ENCODE results near the gene VAV2.
"Not testable (repeated sequence)": the region's sequence is repeated elsewhere in the genome, so short reads cannot be mapped to it uniquely, and the experiment has no call there.

VAV2 gene

DNA sequence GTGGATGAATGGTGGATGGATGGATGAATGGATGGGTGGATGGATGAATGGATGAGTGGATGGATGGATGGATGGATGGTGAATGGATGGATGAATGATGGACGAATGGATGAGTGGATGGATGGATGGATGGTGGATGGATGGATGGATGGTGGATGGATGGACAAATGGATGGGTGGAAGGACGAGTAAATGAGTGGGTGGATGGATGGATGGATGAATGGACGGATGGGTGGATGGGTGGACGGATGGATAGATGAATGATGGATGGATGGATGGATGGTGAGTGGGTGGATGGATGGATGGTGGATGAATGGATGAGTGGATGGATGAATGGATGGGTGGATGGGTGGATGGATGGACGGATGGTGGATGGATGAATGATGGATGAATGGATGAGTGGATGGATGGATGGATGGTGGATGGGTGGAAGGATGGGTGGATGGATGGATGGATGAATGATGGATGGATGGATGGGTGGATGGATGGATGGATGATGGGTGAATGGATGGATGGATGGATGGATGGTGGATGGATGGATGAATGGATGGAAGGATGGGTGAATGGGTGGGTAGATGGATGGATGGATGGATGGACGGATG lies 58.6 kb downstream of the VAV2 start:
- DNase-seq, result no peak

DNA sequence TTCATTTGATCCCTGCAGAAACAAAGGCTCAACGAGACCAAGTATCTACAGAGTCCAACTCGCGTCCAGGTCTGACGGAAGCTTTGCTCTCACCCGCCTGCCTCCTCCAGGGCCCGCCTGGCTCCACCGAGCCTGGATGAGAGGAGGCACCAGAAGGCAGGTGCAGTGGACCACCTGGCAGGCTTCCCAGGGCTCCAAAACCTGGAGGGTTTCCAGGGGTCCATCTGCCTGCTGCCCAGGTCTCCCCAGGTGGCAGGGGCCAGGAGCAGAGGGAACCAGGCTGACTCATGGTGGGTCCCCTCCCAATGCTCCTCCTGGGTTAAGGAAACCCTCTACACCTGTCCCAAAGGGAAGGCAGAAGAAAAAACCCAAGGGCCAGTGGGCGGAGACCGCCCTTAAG lies 59.5 kb downstream of the VAV2 start:
- DNase-seq, result no peak

DNA sequence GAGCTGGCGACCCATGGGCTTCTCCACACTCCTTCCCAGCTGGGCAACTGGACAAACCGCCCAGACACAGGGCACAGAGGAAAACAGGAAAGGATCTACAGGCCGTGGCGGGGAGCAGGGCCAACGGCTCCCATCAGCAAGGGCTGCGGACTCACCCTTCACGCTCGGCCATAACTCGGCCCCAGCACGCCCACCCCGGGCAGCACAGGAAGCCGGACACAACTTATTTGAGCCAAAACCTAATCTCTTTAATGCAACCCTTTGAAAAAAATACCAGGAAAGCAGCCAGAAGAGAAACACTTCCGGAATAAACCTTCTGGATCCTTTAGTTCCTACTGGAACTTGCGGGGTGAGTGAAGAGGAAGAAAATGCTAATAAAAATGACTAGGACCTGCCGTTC lies 59.9 kb downstream of the VAV2 start:
- no peak for DNase-seq

DNA sequence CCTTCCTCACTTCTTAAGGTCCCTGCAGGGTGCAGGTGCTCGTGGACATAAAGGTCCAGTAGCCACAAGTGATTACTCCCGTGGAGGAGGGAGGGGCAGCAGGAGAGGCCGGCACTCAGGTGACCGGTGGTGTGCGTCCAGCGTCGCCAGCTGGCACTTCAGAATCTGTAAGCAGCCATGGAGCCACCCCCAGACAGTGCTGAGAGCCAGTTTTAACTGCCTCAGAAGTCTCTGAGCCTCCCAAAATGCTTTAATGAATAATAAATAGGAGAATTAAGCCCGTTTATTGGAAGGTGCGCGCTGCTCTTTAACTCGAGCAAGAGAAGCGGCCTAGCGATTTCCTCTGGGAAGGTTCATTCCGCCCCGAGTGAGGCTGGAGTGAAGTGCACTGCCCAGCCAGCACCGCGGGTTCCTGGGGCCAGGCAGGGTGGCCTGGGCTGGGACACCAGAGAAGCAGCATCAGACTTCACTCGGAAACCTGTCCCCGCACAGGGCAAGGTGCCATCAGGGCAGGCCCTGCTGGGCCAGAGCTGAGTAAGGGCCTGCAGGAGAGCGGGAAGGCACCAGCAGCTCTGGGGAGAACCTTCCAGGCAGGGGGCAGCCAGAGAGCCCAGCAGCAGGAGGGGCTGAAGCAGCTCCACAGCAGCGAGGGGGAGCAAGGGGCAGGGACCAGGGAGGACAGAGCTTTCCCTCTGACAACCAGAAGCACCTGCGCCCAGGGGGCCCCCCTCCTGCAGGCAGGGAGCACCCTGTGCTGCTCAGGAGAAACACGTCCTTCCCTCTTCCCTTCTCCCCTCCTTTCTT lies 61.2 kb downstream of the VAV2 start:
- no peak for DNase-seq

DNA sequence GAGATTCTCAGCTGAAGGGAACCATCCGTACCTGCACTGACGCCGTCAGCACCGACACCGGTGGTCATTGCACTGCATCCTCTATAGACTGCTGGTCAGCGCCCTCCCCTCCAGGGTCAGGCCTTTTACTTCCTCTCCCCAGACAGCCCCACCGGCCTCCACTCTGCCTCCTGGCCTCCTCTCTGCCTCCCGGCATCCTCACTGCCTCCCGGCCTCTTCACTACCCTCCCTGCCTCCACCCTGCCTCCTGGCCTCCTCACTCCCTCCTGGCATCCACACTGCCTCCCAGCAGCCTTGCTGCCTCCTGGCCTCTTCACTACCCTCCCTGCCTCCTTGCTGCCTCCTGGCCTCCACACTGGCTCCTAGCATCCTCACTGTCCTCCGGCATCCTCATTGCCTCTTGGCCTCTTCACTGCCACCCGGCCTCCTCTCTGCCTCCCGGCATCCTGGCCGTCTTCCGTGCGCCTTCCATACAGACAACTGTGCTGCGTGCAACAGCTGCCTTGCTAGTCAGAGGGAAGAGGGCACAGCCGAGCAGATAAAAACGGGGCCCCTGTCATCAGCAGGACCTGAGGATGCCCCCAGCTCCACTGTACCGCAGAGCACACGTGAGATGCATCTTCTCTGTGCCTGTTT lies 62.0 kb downstream of the VAV2 start:
- no peak for DNase-seq

DNA sequence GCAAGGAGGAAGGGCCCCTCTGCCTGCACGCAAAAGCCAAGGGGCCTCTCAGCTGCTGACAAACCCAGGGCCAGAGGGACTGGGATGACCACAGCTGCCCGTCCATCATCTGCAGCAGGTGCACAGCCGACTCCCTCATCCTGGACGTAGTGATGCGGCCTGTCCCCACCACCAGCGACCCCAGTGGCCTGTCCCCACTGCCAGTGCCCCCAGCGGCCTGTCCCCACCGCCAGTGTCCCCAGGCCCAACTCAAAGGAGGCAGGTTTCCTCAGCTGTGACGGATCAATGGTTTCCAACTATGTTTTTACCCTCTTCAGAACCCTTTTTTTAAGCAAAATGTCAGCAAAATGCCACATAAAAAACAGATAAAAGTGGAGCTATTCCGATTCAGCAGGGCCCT lies 62.5 kb downstream of the VAV2 start:
- no peak for DNase-seq

DNA sequence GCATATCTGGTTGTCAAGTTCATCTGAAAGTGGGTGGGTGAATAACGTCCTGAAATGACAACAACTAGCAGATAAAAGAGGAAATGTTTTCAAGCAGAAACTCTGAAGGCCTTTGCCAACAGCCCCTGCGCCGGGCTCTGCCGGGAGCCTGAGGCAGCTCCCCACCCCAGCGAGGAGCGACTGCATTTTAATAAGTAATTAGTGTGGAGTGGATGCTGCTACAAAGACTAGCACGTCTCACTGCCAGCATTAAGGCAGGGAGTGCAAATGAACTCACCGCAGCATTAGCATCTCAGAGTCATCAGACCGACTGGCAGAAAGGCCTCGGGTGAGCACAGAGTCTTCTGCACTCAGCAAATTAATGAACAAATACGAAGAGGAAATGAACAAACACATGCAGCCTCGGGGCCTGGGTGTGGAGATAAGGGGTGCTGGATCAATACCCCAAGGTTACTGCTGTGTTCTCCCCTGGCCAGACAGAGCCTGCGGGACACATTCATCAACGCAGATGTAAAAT lies 63.8 kb downstream of the VAV2 start:
- DNase-seq, result no peak

DNA sequence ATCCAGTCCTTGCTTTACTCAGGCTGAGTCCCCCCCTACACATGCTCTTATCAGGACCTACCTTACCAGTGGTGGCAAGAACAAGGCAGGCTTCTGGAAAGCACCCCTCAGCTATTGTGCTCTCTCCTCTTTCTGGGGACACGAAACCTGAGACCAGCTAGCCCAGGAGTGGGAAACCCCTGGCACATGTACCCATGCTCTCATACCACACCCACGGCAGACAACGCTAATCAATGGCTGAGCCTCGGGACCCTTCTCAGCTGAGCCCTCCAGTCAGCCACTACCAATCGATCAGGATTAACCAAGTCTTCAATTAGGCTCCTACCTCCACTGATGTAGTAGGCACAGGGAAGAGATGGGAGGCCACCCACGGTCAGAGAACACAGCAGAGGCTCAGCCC lies 65.1 kb downstream of the VAV2 start:
- no peak for DNase-seq

DNA sequence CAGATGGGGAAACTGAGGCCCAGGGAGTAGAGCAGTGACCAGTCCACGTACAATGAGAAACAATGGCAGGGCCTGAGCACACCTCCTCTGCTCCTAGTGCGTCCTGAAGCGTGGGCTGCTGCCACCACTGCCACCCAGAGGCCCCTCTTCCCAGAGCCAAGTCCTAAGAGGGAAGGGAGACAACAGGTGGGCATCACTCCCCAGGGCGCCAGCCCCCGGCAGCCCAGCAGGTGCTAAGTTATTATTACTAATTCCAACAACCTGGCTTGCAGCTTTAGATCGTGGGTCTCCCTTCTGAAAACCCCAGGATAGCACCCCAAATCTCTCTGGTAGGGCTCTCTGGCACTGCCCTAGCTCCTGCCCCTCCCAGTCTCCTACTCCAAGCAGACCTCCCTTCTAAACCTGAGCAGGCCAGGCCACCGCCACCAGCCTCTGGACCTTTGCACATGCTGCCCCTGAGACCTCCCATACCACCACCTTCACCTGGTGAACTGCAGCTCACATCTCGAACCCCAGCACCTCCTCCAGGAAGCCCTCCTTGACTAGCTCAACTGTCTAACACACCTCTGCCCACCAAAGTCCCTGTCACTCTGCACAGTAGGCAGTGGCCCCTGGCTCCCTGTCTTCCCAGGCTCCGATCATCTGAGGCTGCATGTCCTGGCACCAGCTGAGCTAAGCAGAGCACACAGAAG lies 65.8 kb downstream of the VAV2 start:
- no peak for DNase-seq

DNA sequence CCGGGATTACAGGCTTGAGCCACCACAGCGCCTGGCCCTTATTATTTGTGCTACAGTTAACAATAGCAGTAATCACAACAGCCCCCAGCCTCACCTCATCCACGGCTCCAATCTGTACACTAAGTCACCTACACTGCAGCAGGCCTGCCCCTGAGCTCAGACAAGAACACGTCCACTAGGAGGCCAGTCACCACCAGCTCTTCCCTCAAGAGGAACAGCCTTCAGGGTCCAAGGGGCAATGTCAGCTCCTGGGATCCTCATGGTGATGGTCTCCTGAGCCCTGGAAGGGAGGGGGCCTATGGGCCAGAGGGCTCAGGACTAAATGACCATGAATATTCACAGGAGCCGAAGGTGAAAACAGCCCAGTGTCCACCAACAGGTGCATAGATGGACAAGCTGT lies 67.7 kb downstream of the VAV2 start:
- DNase-seq, result no peak

DNA sequence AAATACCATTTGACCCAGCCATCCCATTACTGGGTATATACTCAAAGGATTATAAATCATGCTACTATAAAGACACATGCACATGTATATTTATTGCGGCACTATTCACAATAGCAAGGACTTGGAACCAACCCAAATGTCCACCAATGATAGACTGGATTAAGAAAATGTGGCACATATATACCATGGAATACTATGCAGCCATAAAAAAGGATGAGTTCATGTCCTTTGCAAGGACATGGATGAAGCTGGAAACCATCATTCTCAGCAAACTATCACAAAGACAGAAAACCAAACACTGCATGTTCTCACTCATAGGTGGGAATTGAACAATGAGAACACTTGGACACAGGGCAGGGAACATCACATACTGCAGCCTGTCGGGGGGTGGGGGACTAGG lies 68.5 kb downstream of the VAV2 start:
- not testable (repeated sequence) for DNase-seq

DNA sequence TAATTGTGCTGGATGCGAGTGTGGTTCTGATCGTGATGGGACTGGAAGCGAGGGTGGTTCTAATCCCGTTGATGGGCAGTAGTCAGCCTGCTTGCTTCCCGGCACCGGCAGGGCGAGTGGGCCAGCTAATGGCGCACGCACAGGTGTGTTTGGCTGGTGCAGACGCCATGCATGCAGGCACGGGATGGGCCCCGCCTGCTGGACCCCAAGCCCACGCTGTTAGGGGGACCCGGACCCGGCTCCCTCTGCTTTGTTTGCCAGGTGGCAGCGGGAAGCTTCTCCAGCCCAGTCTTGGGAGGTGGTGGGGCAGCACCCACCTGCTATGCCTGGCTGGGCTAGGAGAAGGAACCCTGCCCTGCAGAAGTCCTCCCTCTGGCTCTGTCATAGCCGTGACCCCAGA lies 70.3 kb downstream of the VAV2 start:
- no peak for DNase-seq

DNA sequence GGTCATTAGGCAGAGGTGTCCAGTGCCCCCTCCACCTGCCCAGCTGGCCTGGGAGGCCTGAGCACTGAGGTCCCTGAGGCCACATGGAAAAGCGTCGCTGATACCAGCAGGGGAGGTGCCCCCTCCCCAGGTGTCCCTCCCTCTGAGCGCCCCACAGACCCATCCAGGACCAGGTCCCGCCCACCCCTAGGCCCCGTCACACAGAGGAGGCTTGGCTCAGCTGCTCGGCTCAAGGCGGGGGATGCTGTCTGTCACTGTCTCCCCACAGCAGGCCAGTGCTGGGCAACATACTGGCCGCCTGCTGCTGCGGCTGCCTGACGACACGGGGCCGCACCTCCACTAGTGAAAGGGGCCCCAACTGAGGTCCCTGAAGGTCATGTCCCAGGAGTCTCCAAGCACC lies 71.7 kb downstream of the VAV2 start:
- no peak for DNase-seq

DNA sequence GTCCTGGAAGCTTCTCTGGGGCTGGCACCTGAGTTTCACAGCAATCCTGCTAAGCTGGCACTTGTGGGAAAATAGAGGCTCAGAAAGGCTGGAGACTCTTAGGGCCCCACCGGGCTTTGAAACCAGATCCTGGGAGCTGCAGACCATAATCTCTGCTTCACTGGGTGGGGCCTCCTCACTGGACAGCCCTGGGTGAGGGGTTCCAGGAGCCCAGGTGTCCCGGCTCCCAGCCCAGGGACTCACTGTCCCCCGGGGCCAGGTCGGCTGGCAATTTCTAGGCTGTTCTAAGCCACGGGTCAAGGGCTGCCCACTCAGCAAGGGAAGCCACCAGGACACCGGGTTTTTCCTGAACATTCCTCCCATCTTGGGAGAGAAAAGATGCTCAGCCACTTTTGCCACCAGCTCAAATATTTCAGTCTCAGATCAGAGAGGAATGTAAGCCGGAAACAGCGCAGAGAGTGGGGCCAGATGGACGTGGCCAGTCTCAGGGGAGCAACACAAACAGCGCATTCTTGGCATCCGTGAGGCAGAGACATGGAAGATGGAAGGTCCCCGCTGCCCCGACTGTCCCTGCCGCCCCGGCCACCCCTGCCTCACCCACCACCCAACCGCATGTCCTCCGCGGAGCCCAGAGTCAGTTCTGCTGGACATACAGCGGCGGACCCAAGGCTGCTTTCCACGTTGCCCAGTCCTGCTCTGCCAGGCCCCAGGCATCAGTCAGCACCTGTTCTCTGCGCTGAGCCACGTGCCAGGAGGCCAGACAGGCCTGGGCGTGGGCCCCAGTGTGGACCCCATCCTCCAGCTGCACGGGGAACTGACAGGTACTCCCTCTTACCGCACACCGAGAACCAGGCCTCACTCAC lies 72.6 kb downstream of the VAV2 start:
- DNase-seq, result no peak

DNA sequence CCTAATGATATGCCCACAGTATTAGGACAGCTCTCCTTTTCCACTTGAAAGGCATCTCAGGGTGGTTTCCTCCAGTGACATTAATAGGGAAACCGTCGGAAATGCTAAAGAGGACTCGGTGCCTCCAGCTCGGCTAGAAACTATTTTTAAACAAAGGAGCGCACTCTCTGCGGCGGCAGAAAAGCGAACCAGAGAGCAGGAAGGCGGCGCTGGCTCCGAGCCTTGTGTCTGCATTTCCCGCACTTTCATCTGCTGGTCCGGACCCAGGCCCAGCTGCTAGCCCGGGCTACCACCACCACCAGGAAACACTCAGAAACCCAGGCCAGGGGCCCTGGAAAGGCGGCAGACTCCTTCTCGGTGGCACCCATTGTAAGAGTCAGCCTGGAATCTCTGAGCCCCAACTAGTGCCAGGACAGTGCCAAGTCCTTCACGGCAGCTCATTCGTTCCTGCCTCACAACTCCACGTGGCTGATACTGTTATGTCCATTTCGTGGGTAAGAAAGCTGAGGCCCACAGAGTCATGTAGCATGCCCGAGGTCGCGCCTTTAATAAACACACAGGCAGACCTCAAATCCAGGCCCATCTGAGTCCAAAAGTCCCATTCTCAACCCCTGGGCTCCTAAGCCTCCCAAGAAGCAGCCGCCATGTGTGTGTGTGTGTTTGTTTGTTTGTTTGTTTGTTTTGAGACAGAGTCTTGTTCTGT lies 73.9 kb downstream of the VAV2 start:
- no peak for DNase-seq

DNA sequence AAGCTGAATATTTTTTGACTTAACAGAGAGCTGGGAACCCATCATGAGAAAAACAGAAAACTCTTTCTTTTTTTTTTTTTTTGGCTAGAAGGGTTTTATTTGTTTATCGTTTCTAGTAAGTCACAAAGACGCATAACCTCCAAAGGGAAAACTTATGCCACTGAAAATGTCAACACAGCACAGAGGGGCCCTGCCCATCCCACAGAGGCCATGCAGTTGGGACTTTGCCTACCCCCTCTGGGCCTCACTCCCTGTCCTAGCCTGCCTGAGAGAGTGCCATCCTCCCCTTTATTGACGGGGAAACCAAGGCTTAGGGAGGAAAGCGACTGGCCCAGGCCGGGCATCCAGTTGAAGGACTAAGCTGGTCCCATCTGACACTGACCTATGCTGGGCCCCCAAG lies 74.7 kb downstream of the VAV2 start:
- DNase-seq, result no peak

DNA sequence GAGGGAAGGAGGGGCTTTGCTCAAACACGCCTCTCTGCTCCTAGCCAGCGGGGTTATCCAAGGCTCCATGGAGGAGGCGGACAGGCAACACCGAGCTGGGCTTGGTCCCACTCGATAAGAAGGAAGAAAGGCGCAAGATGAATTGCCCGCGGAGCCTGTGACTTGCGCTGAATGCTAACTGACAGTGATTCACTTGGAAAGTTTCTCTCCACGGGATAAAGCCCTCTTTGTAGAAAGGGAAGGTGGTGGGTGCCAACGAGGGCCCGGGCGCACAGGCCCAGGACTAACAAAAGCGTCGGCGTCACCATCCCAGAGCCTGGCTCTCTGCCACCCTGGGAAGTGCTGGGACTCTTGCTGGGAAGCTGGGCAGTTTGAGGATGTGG lies 76.0 kb downstream of the VAV2 start:
- no peak for DNase-seq

DNA sequence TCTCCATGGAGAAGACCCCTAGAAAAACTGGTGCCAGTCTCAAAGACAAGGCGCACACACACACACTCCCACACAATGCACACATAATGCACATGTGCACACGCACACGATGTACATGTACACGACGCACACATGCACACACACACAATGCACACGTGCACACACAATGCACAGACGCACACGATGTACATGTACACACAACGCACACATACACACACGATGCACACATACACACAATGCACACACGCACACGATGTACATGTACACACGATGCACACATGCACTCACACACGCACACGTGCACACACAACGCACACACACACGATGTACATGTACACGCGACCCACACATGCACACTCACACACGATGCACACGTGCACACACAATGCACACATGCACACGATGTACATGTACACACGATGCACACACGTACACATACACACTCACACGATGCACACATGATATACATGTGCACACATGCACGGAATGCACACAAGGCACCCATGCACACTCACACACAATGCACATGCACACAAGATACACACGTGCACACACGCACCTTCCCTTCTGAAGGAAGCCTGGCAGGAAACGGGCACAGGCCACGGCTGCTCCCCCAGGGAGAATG lies 76.5 kb downstream of the VAV2 start:
- DNase-seq, result no peak

DNA sequence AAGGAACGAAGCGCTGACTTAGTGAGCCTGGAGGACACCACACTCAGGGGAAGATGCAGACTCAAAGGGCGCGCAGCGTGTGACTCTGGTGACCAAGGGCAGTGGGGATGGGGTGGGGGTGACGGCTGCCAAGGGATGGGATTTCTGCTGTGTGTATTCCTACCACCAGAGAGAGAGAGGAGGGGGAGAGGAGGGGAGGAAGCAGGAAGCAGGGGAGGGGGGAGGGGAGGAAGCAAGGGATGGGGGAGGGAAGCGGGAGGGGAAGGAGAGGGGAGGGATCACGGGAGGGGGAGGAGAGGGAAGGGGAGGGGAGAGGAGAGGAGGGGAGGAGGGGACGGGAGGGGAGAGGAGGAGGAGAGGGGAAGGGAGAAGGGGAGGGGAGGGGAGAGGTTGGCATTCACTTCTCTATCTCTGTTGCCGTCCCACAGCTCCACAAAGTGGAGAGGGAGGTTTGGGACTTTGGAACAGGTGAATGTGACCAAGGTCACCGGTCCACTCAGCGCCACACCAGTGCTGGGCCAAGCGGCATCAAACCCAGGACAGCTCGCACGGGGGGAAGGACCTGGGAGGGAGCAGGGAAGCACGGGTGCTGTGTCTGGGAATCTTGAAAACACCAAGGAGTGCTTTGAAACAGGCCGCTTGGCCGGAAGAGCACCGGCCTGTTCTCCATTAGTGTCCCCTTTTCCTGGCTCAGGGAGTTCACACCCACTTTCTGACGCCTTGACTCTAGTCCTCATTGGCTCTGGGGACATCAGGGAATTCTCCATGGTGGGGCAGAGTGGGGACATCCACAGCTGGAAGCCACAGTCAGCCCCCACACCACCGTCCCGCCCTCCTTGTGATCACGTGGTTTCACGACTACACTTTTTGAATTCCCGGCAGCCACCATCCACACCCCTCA lies 77.4 kb downstream of the VAV2 start:
- no peak for DNase-seq
